ENCODE data around the gene HTN3. TPM values are rescaled to one million over a fixed set of nuclear protein-coding genes. Genes with fewer than 3 reads are reported as not detected.
"Not testable (repeated sequence)": the region's sequence is repeated elsewhere in the genome, so short reads cannot be mapped to it uniquely, and the experiment has no call there.

Gene HTN3
- polyA plus RNA-seq, 2 of the 4 experiments (the other 2 are of a cell fraction), result not detected

DNA sequence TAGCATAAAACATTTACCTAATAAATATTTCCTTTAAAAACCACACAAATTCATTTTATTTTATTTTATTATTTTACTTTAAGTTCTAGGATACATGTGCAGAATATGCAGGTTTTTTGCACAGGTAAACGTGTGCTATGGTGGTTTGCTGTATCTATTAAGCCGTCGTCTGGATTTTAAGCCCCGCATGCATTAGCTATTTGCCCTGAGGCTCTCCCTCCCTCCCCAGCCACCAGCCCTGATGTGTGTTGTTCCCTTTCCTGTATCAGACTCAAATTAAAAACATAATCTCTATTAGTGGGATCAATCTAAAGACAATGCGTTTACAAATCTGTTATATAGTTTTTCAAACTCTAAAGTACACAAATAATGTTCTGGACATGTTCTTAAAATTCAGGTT, 1.2 kb upstream of the HTN3 start:
- ATAC-seq, result no peak
- CTCF ChIA-PET, result no interaction called here
- Histone ChIP-seq H3K9me3 (no peaks in the 10 kb centered on the region), H3K4me1 (no peaks in the 10 kb centered on the region), H3K4me3 (no peak overlapping the region), H3K4me2 (no peak overlapping the region), H3K27ac (no peak overlapping the region)
- TF ChIP-seq, protein P1, sequence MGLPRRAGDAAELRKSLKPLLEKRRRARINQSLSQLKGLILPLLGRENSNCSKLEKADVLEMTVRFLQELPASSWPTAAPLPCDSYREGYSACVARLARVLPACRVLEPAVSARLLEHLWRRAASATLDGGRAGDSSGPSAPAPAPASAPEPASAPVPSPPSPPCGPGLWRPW (IDR thresholded peaks at IDR 0.05), result no peak
- TF ChIP-seq, protein P2, sequence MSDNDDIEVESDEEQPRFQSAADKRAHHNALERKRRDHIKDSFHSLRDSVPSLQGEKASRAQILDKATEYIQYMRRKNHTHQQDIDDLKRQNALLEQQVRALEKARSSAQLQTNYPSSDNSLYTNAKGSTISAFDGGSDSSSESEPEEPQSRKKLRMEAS (IDR thresholded peaks at IDR 0.05), result no peak
- TF ChIP-seq RAD21 (conservative IDR thresholded peaks at IDR 0.05 in 1 of 2, IDR thresholded peaks at IDR 0.05 in 1 of 2) (no peak), ESRRA (IDR thresholded peaks at IDR 0.05; ENCODE audit: borderline replicate concordance, low read length) (no peak), HDAC2 (IDR thresholded peaks at IDR 0.05) (no peak), EP300 (IDR thresholded peaks at IDR 0.05) (no peak), ZC3H11A (IDR thresholded peaks at IDR 0.05) (no peak), SMC3 (IDR thresholded peaks at IDR 0.05) (no peak), NFE2L2 (conservative IDR thresholded peaks at IDR 0.05; ENCODE audit: low read length) (no peak)
- TF ChIP-seq, protein P3, sequence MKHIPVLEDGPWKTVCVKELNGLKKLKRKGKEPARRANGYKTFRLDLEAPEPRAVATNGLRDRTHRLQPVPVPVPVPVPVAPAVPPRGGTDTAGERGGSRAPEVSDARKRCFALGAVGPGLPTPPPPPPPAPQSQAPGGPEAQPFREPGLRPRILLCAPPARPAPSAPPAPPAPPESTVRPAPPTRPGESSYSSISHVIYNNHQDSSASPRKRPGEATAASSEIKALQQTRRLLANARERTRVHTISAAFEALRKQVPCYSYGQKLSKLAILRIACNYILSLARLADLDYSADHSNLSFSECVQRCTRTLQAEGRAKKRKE (CRISPR knock-in tag; IDR thresholded peaks at IDR 0.05; ENCODE audit: low read depth), result no peak
- no peak for DNase-seq (ENCODE audit: low read depth in 1 of 2, low spot score in 1 of 2)
- WGBS (ENCODE audit: missing lambda C conversion rate), result 56% methylated on average over 5 of the region's 5 CpGs
- no peak for FAIRE-seq
- POLR2A ChIA-PET, result no interaction called here

DNA sequence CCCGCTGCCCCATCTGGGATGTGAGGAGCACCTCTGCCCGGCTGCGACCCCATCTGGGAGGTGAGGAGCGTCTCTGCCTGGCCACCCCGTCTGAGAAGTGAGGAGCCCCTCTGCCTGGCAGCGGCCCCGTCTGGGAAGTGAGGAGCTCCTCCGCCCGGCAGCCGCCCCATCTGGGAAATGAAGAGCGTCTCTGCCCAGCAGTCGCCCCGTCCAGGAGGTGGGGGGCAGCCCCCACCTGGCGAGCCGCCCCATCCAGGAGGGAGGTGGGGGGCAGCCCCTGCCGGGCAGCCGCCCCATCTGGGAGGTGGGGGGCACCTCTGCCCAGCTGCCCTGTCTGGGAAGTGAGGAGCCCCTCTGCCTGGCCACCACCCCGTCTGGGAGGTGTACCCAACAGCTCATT, 9.3 kb downstream of the HTN3 start:
- H3K4me3 ChIP-seq; H3K4me2 ChIP-seq; H3K9me3 ChIP-seq; H3K27ac ChIP-seq; POLR2A ChIA-PET; H3K4me1 ChIP-seq; ATAC-seq; FAIRE-seq; DNase-seq (ENCODE audit: low read depth in 1 of 2, low spot score in 1 of 2); CTCF ChIA-PET: not testable (repeated sequence)
- 0% methylated on average over 1 of the region's 18 CpGs for WGBS (ENCODE audit: missing lambda C conversion rate)

DNA sequence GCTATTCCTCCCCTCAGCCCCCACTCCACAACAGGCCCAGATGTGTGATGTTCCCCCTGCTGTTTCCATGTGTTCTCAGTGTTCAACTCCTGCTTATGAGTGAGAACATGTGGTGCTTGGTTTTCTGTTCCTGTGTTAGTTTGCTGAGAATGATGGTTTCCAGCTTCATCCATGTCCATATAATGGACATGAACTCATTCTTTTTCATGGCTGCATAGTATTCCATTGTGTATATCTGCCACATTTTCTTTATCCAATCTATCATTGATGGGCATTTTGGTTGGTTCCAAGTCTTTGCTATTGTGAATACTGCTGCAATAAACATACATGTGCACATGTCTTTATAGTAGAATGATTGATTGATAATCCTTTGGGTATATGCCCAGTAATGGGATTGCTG, 11.7 kb downstream of the HTN3 start:
- ATAC-seq; POLR2A ChIA-PET; H3K4me2 ChIP-seq; CTCF ChIA-PET; H3K4me1 ChIP-seq; H3K9me3 ChIP-seq; DNase-seq (ENCODE audit: low read depth in 1 of 2, low spot score in 1 of 2); FAIRE-seq; H3K4me3 ChIP-seq; H3K27ac ChIP-seq: not testable (repeated sequence)

DNA sequence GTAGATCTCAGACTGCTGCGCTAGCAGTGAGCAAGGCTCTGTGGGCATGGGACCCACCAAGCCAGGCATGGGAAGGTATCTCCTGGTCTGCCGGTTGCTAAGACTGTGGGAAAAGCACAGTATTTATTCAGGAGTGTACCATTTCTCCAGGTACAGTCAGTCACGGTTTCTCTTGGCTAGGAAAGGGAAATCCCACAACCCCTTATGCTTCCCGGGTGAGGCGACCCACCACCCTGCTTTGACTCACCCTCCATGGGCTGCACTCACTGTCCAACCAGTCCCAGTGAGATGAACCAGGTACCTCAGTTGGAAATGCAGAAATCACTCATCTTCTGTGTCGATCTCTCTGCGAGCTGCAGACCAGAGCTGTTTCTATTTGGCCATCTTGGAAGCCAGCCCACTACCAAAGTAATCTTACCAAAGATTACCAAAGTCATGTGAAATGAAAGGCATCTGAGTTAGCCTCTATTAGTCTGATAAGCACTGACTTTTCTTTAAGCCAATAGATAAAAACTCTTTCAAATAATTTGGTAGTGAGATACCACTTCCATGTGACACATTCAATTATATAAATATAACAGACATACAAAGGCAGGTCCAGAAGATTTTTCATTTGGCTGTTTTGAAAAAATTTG, 13.5 kb downstream of the HTN3 start:
- no peak overlapping the region for H3K4me3 ChIP-seq
- no peak for TF ChIP-seq HOXB13 (CRISPR knock-in tag; IDR thresholded peaks at IDR 0.05; ENCODE audit: low read depth)
- TF ChIP-seq ESRRA (IDR thresholded peaks at IDR 0.05; ENCODE audit: borderline replicate concordance, low read length), result no peak
- TF ChIP-seq, protein P4, sequence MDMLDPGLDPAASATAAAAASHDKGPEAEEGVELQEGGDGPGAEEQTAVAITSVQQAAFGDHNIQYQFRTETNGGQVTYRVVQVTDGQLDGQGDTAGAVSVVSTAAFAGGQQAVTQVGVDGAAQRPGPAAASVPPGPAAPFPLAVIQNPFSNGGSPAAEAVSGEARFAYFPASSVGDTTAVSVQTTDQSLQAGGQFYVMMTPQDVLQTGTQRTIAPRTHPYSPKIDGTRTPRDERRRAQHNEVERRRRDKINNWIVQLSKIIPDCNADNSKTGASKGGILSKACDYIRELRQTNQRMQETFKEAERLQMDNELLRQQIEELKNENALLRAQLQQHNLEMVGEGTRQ (IDR thresholded peaks at IDR 0.05), result no peak
- no peak for TF ChIP-seq MYC (IDR thresholded peaks at IDR 0.05; ENCODE audit: borderline replicate concordance, low read length)
- no peak for TF ChIP-seq GATA3 (IDR thresholded peaks at IDR 0.05; ENCODE audit: borderline replicate concordance)
- TF ChIP-seq BHLHE40 (IDR thresholded peaks at IDR 0.05; ENCODE audit: low read depth, low read length), result no peak
- TF ChIP-seq POLR2AphosphoS2 (conservative IDR thresholded peaks at IDR 0.05; ENCODE audit: low read length), result no peak
- TF ChIP-seq POLR2A (IDR thresholded peaks at IDR 0.05; ENCODE audit: low read length), result no peak
- no peak for TF ChIP-seq FOSL2 (IDR thresholded peaks at IDR 0.05)
- TF ChIP-seq FOSL2 (CRISPR knock-in tag; IDR thresholded peaks at IDR 0.05), result no peak
- no peak for TF ChIP-seq SMC3 (IDR thresholded peaks at IDR 0.05)
- TF ChIP-seq, protein P2 (IDR thresholded peaks at IDR 0.05), result no peak
- TF ChIP-seq, protein P3 (CRISPR knock-in tag; IDR thresholded peaks at IDR 0.05; ENCODE audit: low read depth), result no peak
- TF ChIP-seq NFE2L2 (conservative IDR thresholded peaks at IDR 0.05; ENCODE audit: low read length), result no peak
- TF ChIP-seq, protein P5, sequence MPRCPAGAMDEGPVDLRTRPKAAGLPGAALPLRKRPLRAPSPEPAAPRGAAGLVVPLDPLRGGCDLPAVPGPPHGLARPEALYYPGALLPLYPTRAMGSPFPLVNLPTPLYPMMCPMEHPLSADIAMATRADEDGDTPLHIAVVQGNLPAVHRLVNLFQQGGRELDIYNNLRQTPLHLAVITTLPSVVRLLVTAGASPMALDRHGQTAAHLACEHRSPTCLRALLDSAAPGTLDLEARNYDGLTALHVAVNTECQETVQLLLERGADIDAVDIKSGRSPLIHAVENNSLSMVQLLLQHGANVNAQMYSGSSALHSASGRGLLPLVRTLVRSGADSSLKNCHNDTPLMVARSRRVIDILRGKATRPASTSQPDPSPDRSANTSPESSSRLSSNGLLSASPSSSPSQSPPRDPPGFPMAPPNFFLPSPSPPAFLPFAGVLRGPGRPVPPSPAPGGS (IDR thresholded peaks at IDR 0.05), result no peak
- TF ChIP-seq JUN (IDR thresholded peaks at IDR 0.05), result no peak
- TF ChIP-seq EHF (CRISPR knock-in tag; IDR thresholded peaks at IDR 0.05), result no peak
- no peak overlapping the region for H3K4me2 ChIP-seq
- H3K27ac ChIP-seq, result no peak overlapping the region
- 25% methylated on average over 5 of the region's 7 CpGs for WGBS (ENCODE audit: missing lambda C conversion rate)
- no peak for FAIRE-seq
- H3K4me1 ChIP-seq, result no peaks in the 10 kb centered on the region
- ChIA-PET CTCF (no interaction called here), POLR2A (no interaction called here)
- no peak for ATAC-seq
- no peak for DNase-seq (ENCODE audit: low read depth in 1 of 2, low spot score in 1 of 2)
- no peaks in the 10 kb centered on the region for H3K9me3 ChIP-seq

DNA sequence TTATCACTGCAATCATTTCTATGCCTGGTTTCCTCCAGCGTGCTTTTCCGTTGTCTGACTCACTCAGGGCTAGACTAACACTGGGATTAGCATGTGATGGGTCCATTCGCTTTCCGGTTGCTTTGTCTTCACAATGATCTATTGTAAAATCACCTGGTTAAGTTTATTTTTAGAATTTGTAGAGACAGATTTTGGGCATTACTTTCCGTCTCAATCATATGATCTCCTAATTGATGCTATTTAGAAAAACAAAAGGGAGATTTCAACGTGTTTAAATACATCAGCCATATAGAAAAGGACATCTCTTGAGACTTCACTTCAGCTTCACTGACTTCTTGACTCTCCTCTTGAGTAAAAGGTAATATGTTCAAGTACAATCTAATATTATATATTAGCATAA, 21.9 kb downstream of the HTN3 start, which contains the start of gene HTN1:
TSS of gene HTN1 (plus strand) at position 301 of the 400 bp plus-strand sequence. CDS start 2,639 bp downstream, outside the sequence.
- H3K4me1 ChIP-seq; H3K9me3 ChIP-seq; H3K4me3 ChIP-seq; DNase-seq (ENCODE audit: low read depth in 1 of 2, low spot score in 1 of 2); H3K27ac ChIP-seq; POLR2A ChIA-PET; ATAC-seq; FAIRE-seq; CTCF ChIA-PET; H3K4me2 ChIP-seq: not testable (repeated sequence)
- 42% methylated on average over 6 of the region's 6 CpGs for WGBS (ENCODE audit: missing lambda C conversion rate)
